Measurements from ENCODE around the gene UCP3.
A peak's percentile ranks its signal among the peaks of the same experiment; 100 is the strongest.

The UCP3 gene, protein sequence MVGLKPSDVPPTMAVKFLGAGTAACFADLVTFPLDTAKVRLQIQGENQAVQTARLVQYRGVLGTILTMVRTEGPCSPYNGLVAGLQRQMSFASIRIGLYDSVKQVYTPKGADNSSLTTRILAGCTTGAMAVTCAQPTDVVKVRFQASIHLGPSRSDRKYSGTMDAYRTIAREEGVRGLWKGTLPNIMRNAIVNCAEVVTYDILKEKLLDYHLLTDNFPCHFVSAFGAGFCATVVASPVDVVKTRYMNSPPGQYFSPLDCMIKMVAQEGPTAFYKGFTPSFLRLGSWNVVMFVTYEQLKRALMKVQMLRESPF
- 3.8 reads per million, percentile 14 among the genes with 10 or more reads in this experiment for total RNA-seq

DNA sequence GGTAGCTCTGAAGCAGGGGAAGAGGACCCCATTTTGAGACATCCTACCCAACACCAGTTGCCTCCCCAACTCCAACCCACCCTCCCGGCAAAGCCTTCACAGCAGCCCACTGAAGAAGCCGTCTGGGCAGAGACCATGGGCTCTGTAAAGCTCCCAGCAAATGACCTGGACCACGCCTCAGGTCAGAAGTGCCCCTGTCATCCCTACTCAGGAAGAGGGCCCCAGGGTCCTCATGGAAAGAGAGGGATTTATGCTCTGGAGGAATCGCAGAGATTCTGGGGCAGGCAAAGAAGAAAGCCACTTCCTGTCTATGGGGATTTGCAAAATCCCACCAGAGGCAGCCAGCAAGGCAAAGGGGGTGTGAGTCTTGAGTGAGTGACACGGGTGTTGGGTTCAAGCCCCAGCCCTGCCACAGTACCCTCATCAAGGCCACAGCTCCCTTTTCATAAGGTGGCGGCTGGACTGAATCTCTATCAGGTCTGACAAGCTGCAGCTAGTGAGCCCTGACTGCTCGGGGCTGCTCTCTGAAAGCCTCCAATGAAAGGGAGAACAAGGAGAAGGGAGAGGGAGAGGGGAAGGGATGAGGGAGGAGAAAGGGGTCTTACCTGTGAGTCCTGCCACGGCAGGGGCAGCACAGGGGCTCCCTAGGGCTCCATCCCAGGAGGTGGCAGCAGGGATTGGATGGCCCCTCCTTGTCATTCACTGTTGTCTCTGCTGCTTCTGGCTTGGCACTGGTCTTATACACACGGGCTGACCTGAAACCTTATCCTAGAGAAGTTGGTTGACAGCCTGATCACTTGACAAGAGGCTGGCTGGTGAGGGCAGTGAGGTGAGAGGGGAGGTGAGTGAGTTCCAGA lies at the start of gene UCP3:
UCP3 (minus strand) TSS at position 713 of the 857 bp plus-strand sequence. CDS start 2,043 bp downstream, outside the sequence.
- no peak for DNase-seq

DNA sequence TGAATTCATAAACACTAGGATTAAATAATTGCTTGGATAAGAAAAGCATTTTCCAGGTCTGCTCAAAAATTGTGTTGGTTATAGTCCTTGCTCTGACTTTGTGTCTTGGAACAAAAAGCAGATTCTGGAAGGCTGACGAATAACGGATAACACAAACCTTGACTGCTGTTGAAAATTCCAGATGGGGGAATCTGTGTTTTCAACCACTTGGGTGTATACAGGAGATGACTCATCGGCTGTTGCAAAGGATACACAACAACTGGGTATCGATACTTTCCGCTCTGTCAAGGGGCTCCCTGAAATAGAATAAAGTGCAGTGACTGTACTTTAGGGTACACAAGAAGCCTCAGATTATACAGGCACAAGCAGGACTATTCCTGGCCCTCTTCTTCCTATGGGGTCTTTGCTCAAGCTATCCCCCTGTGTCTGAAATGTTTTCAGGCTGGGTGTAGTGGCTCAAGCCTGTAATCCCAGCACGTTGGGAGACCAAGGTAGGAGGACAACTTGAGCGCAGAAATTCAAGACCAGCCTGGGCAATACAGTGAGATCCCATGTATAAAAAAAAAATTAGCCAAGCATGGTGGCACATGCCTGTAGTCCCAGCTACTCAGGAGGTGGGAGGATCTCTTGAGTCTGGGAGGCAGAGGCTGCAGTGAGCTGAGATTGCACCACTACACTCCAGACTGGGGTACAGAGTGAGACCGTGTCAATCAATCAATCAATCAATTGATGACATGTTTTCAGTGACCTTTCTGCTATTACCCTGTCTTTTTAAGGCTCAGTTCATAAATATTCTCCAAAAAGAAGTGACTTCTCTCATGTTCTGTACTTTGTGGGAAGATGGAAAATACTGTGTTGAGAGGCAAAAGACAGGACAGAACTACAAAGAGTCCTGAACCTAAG lies 48.6 kb upstream of the UCP3 start:
- no peak for DNase-seq

DNA sequence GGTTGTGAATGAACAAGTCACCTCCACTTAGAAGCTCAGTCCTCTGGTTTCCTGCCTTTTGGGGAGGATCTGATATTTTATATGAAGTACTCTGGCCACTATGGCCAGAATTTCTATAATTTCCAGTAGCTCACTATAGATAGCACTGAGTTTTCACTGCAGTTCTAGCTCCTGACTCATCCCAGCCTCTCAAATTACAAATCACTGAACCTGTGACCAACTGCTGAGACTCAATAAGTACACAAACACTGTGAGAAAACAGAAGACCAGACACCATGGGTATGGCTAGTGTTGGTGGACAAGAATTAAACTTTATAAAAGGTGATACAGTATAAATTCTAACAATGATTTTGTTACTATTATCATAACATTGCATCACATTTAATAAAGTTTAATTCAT lies 47.1 kb upstream of the UCP3 start:
- no peak for DNase-seq

DNA sequence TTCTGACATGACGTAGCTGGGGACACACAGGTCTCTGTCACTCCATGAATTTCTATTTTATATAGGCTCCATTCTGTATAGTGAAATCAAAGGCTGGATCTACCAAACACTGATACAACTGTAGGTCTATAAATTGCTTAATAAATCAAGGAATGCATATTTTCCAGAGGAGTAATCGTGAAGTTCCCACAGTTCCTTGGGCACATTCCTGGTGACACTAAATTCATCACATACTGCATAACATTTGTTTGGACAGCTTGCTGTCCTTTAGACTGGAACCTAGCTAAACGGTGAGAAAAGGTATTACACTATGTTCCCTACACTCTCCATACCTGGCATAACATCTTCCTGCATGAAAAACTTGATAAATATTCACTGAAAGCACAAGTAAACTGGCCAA lies 41.6 kb upstream of the UCP3 start:
- no peak for DNase-seq

DNA sequence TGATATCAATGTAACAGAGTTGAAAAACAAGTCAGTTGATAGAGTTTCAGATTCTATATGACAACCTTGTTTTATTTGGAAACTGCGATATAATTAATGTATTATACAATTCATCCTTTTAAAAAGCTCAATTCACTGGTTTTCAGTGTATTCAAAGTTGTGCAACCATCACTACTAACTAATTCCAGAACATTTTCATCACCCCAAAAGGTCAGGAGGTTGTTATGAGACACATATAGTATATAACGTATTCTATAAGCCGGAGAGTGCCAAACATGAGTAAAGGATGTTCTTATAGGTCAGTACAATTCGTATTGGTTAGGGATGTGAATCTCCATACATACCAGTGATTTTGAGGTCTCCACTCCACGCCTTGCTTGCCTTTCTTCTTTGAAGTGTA lies 40.1 kb upstream of the UCP3 start:
- no peak for DNase-seq

DNA sequence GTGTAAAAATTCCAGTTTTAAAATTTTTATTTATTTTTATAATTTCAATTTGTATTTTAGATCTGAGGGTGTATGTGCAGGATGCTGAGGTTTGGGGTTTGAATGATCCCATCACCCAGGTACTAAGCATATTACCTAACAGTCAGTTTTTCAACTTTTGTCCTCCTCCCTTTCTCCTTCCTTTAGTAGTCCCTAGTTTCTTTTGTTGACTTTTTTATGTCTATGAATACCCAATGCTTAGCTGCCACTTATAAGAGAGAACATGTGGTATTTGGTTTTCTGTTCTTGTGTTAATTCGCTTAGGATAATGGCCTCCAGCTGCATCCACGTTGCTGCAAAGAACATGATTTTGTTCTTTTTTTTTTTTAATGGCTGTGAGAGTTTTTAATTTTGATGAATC lies 35.7 kb upstream of the UCP3 start:
- no peak for DNase-seq

DNA sequence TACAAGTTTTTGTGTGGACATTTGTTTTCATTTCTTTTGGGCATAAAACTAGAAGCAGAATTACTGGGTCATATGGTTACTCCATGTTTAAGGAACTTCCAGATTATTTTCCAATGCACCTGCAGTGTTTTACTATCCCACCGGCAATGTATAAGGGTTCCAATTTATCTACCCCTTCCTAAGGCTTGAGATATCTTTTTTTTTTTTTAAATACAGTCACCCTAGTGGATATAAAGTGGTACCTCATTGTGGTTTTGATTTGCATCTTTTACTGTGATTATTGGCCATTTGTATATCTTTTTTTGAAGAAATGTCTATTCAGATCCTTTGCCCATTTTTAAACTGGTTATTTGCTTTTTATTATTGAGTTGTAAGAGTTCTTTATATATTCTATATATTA lies 34.6 kb upstream of the UCP3 start:
- DNase-seq: no peak

DNA sequence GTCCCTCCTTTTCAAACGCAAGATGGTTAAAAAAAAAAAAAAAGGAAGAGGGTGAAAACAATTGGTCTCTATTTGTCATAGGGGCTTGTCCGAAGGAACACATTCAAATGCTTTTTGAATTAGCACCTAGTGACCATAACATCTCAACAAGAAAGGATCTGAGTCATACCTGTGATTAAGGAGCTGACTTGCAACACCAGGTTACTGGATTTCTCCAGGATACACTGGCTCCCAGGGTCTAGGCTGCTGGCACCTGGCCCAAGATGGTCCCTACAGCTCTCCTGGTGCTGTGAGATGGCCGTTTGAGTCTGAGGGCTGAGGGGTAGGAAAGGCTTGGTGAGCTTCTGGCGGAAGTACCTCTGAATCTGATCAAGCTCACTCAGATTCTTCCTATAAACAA lies 28.4 kb upstream of the UCP3 start:
- no peak for DNase-seq

DNA sequence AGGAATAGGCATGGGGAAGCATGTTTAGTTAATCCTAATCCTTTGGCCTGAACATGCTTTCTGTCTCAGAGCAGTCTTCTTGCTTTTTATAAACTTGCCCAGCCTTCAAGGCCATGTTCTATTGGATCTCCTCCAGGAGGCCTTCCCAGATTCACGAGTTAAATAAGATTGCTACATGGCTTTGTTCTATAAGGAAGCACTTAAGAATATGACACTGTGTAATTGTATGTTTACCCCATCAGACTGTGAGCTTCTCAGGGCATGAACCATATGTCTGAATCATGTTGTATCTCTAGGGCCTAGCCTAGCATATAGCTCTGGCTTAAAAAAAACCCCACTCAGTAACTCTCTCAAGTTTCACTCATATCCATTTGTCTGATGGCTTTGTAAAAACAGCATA lies 26.4 kb upstream of the UCP3 start:
- no peak for DNase-seq

DNA sequence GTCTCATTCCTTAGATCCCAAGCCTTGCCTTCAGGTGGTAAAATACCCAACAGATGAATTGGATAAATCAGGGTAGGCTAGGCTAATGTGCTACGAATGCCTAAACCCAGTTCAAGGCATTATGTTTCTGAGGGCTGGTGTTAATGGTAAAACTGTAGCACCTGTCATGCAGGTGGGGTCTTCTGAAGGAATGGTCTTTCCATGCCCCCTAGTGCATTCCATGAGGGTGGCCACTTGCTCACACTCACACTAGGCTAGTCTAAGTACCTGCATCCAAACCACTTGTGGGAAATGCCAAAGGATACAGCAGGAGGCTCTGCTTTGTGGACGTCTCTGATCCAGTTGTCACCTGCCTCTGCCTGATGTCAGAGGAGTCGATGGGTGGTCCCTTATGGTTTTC lies 24.2 kb upstream of the UCP3 start:
- DNase-seq: no peak

DNA sequence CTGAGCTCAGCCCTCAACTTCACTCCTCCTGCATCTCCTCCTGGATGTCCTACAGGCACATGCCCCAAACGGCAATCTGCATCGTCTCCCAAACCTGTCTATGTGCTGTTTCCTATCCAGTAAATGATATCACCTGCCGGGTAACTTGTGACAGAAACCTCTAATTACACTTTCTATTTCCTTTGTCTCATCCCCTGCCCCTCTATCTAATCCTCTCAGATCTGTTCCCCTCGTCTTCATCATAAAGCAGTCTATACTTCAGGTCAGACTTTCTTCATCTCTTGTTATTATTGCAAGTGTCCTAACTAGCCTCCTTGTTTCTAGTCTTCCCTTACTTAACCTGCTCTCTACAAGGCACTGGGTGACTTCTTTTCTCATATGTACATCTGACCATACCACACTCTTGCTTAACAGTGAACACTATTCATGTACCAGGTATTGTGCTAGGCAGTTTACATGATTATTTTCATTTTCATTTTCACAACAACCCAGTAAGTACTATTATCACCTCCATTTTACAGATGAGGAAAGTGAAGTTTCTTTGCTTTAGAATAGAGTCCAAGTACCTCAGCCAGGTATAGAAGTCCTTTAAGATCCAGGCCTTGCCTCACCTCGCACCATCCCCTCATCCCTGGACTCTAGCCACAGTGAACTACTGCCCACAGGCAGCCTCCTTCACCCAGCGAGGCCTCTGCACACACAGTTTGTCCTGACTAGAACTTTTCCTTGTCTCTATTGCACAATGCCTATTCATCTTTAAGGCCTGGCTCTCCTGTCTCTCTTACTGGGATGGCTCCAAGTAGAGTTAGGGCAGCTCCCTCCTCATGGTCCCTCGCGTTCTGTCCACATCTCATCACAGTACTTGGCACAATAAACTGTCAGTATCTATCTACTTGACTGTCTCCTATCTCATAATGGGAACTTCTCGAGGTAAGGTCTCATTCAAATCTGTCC lies 22.1 kb upstream of the UCP3 start:
- no peak for DNase-seq

DNA sequence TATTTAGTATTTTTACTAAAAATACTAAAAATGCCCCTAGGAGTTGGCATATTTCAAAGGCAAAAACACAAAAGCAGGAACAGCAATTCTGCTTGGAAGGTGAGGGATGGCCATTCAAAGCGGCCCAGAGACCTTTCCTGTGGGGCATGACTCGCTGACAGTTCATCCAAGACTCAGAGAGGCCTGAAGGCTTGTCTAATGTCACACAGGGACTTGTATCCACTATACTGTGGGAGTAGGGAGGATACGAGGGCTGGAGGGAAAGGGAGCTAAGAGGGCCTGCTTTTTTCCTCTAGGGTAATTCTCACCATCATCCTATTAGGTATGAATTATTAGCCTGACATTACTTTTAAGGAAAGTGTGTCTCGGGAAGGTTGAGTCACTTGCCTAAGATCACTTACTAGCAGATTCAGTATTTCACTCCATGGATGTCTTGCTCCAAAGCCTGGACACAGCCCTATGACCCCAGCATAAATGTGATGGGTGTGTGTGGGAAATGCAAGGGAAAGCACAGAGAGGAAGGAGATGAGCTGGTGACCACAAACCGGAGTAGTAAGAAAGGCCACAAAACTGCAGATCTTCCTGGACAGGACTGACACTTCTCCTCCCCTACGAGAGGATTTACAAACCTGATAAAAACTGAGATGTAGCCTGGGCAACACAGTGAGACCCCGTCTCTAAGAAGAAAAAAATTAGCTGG lies 16.7 kb upstream of the UCP3 start:
- DNase-seq: no peak

DNA sequence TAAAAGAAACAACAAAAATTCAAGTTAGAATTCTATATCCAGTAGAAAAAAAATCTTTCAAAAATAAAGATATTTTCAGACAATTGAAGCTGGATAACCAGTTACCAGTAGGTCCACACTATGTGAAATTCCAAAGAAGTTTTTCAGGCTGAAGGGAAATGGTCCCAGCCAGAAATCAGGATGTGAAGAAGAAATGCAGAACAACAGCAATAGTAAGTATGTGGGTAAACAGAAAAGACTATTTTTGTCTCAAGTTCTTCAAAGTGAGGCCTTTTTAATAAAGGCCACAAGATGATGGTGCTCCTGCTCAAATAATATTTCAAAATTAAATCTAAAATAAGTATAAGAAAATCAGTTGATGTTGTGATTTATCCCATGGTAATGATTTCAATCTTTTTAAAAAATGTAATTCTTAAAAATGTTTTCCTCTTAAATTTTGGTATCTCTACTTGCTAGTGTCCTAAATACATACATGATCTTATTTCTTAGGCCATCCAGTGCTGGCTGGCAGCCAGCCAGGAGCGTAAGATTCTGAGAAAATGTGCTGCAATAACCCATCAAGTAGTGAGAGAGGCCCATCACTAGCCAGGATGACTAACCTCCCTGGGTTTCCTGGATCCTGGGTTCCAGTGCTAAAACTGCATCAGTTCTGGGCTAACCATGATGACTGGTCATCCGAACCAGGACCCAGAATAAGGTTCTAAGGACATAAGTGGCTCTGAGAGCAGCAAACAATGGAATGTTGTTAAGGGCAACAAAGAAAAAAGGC lies 15.6 kb upstream of the UCP3 start:
- DNase-seq: no peak

DNA sequence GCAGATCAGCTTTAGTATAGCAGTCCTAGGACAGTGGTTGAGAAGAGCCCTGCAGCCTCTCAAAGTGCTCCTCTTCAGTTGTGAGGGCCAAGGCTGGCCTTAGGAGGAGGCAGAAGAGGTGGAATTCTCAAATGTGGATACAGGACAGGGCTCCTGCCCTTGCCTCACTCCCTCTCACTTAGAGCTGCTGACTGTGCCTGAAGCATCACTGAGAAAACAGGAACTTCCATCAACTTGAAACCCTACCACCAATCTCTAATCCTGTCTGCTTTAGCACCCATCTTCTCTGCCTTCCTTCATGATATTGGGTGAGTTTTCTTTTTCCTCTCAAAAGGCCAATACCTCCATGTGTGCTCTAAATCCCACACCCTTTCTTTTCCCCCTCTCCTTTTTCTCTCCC lies 14.4 kb upstream of the UCP3 start:
- DNase-seq: no peak

DNA sequence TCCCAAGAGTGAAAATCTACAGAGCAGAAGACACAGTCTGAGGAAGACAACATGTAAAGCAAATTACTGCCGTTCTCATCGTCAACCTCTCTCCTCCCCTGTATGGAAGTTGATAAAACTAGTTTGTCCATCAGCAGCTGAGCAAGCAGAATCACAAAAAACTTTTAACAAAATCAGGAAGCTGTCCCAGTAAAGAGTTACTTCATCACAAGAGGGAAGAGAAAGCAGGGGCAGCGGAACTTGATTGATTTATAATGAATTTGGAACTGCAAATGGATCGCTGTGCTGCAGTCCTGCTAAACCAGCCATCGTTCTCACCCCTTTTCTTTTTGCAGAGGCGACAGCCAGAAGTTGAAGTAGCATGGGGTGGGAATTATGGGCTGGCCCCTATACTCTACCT lies 13.7 kb upstream of the UCP3 start:
- DNase-seq: no peak

DNA sequence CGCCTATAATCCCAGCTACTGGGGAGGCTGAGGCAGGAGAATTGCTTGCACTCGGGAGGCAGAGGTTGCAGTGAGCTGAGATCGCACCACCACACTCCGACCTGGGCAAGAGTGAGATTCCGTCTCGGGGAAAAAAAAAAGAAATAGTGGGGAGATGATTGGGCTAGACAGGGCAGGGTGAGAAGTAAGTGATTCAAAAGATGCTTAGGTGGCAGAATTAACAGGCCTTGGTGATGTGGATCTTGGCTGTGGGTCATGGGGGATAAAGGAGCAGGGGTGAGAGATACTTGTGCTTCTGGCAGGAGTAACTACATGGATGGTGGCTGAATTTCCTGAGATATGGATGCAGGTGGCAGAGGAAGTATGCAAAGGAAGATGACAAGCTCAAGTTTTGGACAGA lies 13.1 kb upstream of the UCP3 start:
- DNase-seq: no peak

DNA sequence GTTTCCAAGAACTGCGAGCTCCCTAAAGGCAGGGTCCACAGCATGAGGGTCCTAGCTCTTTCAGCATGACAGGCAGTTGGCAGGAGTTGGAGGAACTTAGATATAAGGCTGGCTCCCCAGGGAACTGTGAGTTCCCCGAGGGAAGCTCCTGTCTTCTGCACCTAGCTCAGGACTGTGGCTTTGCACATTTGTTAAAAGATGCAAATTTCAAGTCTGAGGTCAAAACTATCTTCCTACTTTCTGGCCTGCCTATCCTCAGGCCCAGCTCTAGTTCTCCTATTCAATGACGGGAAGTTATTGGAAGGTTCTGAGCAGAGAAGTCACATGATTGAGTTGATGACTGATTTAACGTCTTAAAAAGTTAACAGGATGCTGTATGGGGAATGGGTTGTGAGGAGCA lies 11.7 kb upstream of the UCP3 start:
- DNase-seq: no peak

DNA sequence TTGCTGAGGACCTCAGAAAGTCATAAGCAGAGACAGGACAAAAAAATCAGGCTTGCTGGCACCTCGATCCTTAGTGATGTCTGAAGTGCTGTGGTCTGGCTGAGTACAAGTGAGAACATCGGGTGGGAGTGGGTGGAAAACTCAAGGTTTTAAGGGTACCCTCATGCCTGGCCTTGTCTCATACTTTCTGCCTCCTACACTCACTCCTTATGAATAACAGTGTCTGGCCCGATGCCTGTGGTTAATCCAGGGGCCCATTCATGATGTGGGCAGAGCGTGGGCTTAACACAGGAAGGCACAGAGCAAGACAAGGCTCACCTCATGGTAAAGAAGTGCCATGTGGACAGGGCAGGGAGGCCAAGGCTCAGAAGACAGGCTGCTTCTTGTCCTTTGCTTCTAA lies 11.0 kb upstream of the UCP3 start:
- DNase-seq: no peak

DNA sequence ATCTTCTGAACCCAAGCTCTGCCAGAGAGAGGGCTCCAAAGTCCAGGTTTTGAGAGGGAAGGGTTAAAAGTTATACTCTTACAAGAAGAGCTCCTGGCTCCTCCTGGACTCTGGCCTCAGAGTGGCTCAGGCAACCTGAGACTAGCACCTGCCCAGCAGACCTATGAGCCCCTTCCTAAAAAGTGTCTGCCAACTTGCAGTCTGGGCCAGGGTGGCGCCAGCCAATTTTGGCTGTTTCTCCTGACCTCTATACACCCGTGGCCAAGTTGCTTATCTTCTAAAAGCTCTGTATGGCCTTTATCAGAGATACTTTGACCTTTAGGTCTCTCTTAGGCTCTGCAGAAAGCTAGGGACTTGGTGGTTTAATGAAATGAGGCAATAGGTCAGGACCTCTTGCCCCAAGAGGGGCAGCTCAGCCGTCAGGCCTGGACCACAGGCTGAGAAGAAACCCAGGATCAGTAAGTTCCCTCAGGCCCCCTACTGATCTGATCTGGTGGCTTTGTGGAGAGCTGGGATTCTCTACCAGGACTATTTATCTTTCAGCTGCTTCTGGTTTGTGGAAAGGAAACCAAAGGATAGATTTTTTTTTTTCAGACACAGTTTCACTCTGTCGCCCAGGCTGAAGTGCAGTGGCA lies 10.3 kb upstream of the UCP3 start:
- DNase-seq: no peak
